ENCODE results near the gene BTBD8.

- TF ChIP-seq POLR2AphosphoS5 (IDR thresholded peaks at IDR 0.05) (no peak), CTCF (IDR thresholded peaks at IDR 0.05) (no peak), POLR2A (IDR thresholded peaks at IDR 0.05) (no peak), EP300 (IDR thresholded peaks at IDR 0.05) (no peak)
Observed at GRCh38 chr1:92051948-92052347, 28.2 kb upstream of the BTBD8 start.
